ENCODE results near the gene ST8SIA4. TPM values are rescaled to one million over a fixed set of nuclear protein-coding genes. Genes with fewer than 3 reads are reported as not detected.

Gene ST8SIA4
- total and polyA plus RNA-seq, 10 of the 15 experiments (the other 5 are each of a cell fraction or from before 2014, with no cell fraction given): 4.4 to 30.9 (median 19.5) TPM

- TF ChIP-seq SMAD1 (IDR thresholded peaks at IDR 0.05; ENCODE audit: low read depth, partially characterized antibody) (no peak), JUNB (IDR thresholded peaks at IDR 0.05) (no peak), POLR2AphosphoS2 (IDR thresholded peaks at IDR 0.05; ENCODE audit: low read depth, low read length) (0 out of 2 replicates have a peak, but pooled peaks have one; percentile 49), CREM (IDR thresholded peaks at IDR 0.05; ENCODE audit: low read depth) (0 out of 2 replicates have a peak, but pooled peaks have one; percentile 14), ZBTB40 (IDR thresholded peaks at IDR 0.05; ENCODE audit: borderline replicate concordance) (peak; percentile 75; the same call in 1 of the 2 replicates), MEF2B (IDR thresholded peaks at IDR 0.05; ENCODE audit: partially characterized antibody, poor library complexity, severe bottlenecking) (peak; percentile 62), EP300 (IDR thresholded peaks at IDR 0.05; ENCODE audit: borderline replicate concordance in 1 of 2, control insufficient read depth in 1 of 2, low read depth in 2 of 2, low read length in 2 of 2) (peak; percentile 73 to 79), RAD21 (IDR thresholded peaks at IDR 0.05; ENCODE audit: insufficient read depth, low read depth, low read length) (no peak), CREB1 (IDR thresholded peaks at IDR 0.05; ENCODE audit: low read depth) (peak; percentile 42; the same call in 1 of the 2 replicates), CBX5 (IDR thresholded peaks at IDR 0.05; ENCODE audit: low read depth) (0 out of 2 replicates have a peak, but pooled peaks have one; percentile 14)
- TF ChIP-seq, protein P1, sequence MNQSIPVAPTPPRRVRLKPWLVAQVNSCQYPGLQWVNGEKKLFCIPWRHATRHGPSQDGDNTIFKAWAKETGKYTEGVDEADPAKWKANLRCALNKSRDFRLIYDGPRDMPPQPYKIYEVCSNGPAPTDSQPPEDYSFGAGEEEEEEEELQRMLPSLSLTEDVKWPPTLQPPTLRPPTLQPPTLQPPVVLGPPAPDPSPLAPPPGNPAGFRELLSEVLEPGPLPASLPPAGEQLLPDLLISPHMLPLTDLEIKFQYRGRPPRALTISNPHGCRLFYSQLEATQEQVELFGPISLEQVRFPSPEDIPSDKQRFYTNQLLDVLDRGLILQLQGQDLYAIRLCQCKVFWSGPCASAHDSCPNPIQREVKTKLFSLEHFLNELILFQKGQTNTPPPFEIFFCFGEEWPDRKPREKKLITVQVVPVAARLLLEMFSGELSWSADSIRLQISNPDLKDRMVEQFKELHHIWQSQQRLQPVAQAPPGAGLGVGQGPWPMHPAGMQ (IDR thresholded peaks at IDR 0.05; ENCODE audit: borderline replicate concordance): no peak
- TF ChIP-seq, protein P2, sequence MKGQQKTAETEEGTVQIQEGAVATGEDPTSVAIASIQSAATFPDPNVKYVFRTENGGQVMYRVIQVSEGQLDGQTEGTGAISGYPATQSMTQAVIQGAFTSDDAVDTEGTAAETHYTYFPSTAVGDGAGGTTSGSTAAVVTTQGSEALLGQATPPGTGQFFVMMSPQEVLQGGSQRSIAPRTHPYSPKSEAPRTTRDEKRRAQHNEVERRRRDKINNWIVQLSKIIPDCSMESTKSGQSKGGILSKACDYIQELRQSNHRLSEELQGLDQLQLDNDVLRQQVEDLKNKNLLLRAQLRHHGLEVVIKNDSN (IDR thresholded peaks at IDR 0.05; ENCODE audit: borderline replicate concordance, extremely low read length, insufficient read depth, low read depth, low read length): no peak
- TF ChIP-seq, protein P3, sequence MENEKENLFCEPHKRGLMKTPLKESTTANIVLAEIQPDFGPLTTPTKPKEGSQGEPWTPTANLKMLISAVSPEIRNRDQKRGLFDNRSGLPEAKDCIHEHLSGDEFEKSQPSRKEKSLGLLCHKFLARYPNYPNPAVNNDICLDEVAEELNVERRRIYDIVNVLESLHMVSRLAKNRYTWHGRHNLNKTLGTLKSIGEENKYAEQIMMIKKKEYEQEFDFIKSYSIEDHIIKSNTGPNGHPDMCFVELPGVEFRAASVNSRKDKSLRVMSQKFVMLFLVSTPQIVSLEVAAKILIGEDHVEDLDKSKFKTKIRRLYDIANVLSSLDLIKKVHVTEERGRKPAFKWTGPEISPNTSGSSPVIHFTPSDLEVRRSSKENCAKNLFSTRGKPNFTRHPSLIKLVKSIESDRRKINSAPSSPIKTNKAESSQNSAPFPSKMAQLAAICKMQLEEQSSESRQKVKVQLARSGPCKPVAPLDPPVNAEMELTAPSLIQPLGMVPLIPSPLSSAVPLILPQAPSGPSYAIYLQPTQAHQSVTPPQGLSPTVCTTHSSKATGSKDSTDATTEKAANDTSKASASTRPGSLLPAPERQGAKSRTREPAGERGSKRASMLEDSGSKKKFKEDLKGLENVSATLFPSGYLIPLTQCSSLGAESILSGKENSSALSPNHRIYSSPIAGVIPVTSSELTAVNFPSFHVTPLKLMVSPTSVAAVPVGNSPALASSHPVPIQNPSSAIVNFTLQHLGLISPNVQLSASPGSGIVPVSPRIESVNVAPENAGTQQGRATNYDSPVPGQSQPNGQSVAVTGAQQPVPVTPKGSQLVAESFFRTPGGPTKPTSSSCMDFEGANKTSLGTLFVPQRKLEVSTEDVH (IDR thresholded peaks at IDR 0.05; ENCODE audit: low read depth, partially characterized antibody): no peak
- TF ChIP-seq, protein P4, sequence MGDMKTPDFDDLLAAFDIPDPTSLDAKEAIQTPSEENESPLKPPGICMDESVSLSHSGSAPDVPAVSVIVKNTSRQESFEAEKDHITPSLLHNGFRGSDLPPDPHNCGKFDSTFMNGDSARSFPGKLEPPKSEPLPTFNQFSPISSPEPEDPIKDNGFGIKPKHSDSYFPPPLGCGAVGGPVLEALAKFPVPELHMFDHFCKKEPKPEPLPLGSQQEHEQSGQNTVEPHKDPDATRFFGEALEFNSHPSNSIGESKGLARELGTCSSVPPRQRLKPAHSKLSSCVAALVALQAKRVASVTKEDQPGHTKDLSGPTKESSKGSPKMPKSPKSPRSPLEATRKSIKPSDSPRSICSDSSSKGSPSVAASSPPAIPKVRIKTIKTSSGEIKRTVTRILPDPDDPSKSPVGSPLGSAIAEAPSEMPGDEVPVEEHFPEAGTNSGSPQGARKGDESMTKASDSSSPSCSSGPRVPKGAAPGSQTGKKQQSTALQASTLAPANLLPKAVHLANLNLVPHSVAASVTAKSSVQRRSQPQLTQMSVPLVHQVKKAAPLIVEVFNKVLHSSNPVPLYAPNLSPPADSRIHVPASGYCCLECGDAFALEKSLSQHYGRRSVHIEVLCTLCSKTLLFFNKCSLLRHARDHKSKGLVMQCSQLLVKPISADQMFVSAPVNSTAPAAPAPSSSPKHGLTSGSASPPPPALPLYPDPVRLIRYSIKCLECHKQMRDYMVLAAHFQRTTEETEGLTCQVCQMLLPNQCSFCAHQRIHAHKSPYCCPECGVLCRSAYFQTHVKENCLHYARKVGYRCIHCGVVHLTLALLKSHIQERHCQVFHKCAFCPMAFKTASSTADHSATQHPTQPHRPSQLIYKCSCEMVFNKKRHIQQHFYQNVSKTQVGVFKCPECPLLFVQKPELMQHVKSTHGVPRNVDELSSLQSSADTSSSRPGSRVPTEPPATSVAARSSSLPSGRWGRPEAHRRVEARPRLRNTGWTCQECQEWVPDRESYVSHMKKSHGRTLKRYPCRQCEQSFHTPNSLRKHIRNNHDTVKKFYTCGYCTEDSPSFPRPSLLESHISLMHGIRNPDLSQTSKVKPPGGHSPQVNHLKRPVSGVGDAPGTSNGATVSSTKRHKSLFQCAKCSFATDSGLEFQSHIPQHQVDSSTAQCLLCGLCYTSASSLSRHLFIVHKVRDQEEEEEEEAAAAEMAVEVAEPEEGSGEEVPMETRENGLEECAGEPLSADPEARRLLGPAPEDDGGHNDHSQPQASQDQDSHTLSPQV (IDR thresholded peaks at IDR 0.05): no peak
Measured at GRCh38 chr5:100889165-100889743, 13.8 kb downstream of the ST8SIA4 start (continued).

All from GM12878 (cell line).